HepG2 (cell line): ENCODE measurements around the gene GPC3. TPM values are rescaled to one million over a fixed set of nuclear protein-coding genes. Genes with fewer than 3 reads are reported as not detected.
A peak's percentile ranks its signal among the peaks of the same experiment; 100 is the strongest.

ENCODE experiments used
- ADNP ChIP-seq: sonication (generic); formaldehyde crosslinking; IDR thresholded peaks from 2 replicates; pipeline ENCODE4 v1.4.0; 2020; ENCODE audit warnings: missing genetic modification reagents
- ARHGAP35 ChIP-seq: sonication (generic); formaldehyde crosslinking; IDR thresholded peaks from 2 replicates; pipeline ENCODE4 v1.9.0; 2022; ENCODE audit warnings: mild to moderate bottlenecking, inconsistent platforms, moderate library complexity, missing genetic modification reagents, borderline replicate concordance
- CSRNP2 ChIP-seq: sonication (generic); formaldehyde crosslinking; conservative IDR thresholded peaks from 2 replicates; pipeline ENCODE4 v1.8.0; 2022; ENCODE audit warnings: low read depth, missing genetic modification reagents
- ELF4 ChIP-seq: sonication (generic); formaldehyde crosslinking; IDR thresholded peaks from 2 replicates; pipeline ENCODE4 v1.5.0; 2020; ENCODE audit warnings: missing genetic modification reagents, mild to moderate bottlenecking, moderate library complexity, borderline replicate concordance
- ETV6 ChIP-seq: sonication (generic); formaldehyde crosslinking; conservative IDR thresholded peaks from 2 replicates; pipeline ENCODE4 v1.4.0; 2020; ENCODE audit warnings: missing genetic modification reagents
- EZH2 ChIP-seq: conservative IDR thresholded peaks from 2 replicates; pipeline ENCODE4 v1.6.1; 2012; ENCODE audit warnings: mild to moderate bottlenecking, low read depth, low read length, moderate library complexity
- GZF1 ChIP-seq: sonication (generic); formaldehyde crosslinking; IDR thresholded peaks from 2 replicates; pipeline ENCODE4 v1.5.1; 2020; ENCODE audit warnings: mild to moderate bottlenecking, missing genetic modification reagents
- HHEX ChIP-seq: IDR thresholded peaks from 2 replicates; pipeline ENCODE4 v1.6.1; 2016; ENCODE audit warnings: control low read depth
- IRX3 ChIP-seq: sonication (generic); formaldehyde crosslinking; IDR thresholded peaks from 2 replicates; pipeline ENCODE4 v1.8.1; 2023; ENCODE audit warnings: mild to moderate bottlenecking, low read depth, missing genetic modification reagents, borderline replicate concordance
- KLF15 ChIP-seq: sonication (generic); formaldehyde crosslinking; IDR thresholded peaks from 2 replicates; pipeline ENCODE4 v1.8.1; 2023; ENCODE audit warnings: borderline replicate concordance, mild to moderate bottlenecking, inconsistent platforms, missing genetic modification reagents, mixed read lengths
- MTF2 ChIP-seq: sonication (generic); formaldehyde crosslinking; IDR thresholded peaks from 2 replicates; pipeline ENCODE4 v1.5.0; 2020; ENCODE audit warnings: missing genetic modification reagents, borderline replicate concordance
- NR3C1 ChIP-seq: sonication (generic); formaldehyde crosslinking; IDR thresholded peaks from 2 replicates; pipeline ENCODE4 v1.4.0; 2020; ENCODE audit warnings: missing genetic modification reagents
- PITX1 ChIP-seq: sonication (generic); formaldehyde crosslinking; IDR thresholded peaks from 2 replicates; pipeline ENCODE4 v1.5.1; 2020; ENCODE audit warnings: mild to moderate bottlenecking, missing genetic modification reagents
- REPIN1 ChIP-seq: sonication (generic); formaldehyde crosslinking; IDR thresholded peaks from 2 replicates; pipeline ENCODE4 v1.8.0; 2022; ENCODE audit warnings: missing genetic modification reagents, low read depth, mild to moderate bottlenecking, borderline replicate concordance
- SATB2 ChIP-seq: sonication (generic); formaldehyde crosslinking; IDR thresholded peaks from 2 replicates; pipeline ENCODE4 v1.5.0; 2020; ENCODE audit warnings: missing genetic modification reagents
- SMYD3 ChIP-seq: sonication (generic); formaldehyde crosslinking; IDR thresholded peaks from 2 replicates; pipeline ENCODE4 v1.8.1; 2023; ENCODE audit warnings: mild to moderate bottlenecking, missing genetic modification reagents
- SP4 ChIP-seq: sonication (generic); formaldehyde crosslinking; IDR thresholded peaks from 2 replicates; pipeline ENCODE4 v1.8.1; 2023; ENCODE audit warnings: mild to moderate bottlenecking, missing genetic modification reagents
- SP5 ChIP-seq: IDR thresholded peaks from 2 replicates; pipeline ENCODE4 v1.6.1; 2016; ENCODE audit warnings: low read depth, borderline replicate concordance
- ZFP82 ChIP-seq: sonication (generic); formaldehyde crosslinking; IDR thresholded peaks from 2 replicates; pipeline ENCODE4 v1.5.1; 2020; ENCODE audit warnings: mild to moderate bottlenecking, missing genetic modification reagents, borderline replicate concordance
- ZNF225 ChIP-seq: sonication (generic); formaldehyde crosslinking; IDR thresholded peaks from 2 replicates; pipeline ENCODE4 v1.4.0; 2020; ENCODE audit warnings: mild to moderate bottlenecking, missing genetic modification reagents
- polyA plus RNA-seq, 8 experiments: library from polyadenylated mRNA; depleted of rRNA in 3 of 8; stranded (reverse) in 7 of 8; unstranded in 1 of 8; fragments of >200 nt; fragmentation: Illumina TruSeq in 4 of 8; extraction: Trizol in 4 of 8; gene quantifications; 2 replicates each; pipeline versions ENCODE4 v1.2.1 to v1.2.3, GENCODE V29; 2011 to 2016; ENCODE audit warnings: low read depth in 4 of 8, missing spikeins in 1 of 8, mixed read lengths in 1 of 8; ENCODE audit not compliant: insufficient read depth in 1 of 8
- total RNA-seq, 5 experiments: library from RNA; depleted of rRNA; stranded (reverse); fragments of >200 nt; fragmentation: Illumina TruSeq; extraction: Trizol; gene quantifications; 2 replicates each; pipeline ENCODE4 v1.2.3, GENCODE V29; 2016; ENCODE audit warnings: low read depth in 1 of 5
- TF ChIP-seq, protein P1 (sequence below): sonication (generic); formaldehyde crosslinking; IDR thresholded peaks from 2 replicates; pipeline ENCODE4 v1.5.0; 2020; ENCODE audit warnings: mild to moderate bottlenecking, missing genetic modification reagents
- TF ChIP-seq, protein P2 (sequence below): sonication (generic); formaldehyde crosslinking; IDR thresholded peaks from 2 replicates; pipeline ENCODE4 v1.4.0; 2020; ENCODE audit warnings: missing genetic modification reagents
- TF ChIP-seq, protein P3 (sequence below): sonication (generic); formaldehyde crosslinking; IDR thresholded peaks from 2 replicates; pipeline ENCODE4 v1.8.0; 2022; ENCODE audit warnings: mild to moderate bottlenecking, missing genetic modification reagents, moderate library complexity
- TF ChIP-seq, protein P4 (sequence below), 2 experiments: fragments of 450-650 bp in 1 of 2; sonication (generic) in 1 of 2; formaldehyde crosslinking; IDR thresholded peaks; 2 replicates each; pipeline versions ENCODE4 v1.5.0 to v1.8.0; 2020 to 2022; ENCODE audit warnings: mild to moderate bottlenecking in 1 of 2, missing genetic modification reagents in 1 of 2

Gene GPC3
- total and polyA plus RNA-seq, 2 of the 13 experiments (the other 11 are each of a cell fraction or from before 2014, with no cell fraction given): 1,799 to 3,263 TPM

- TF ChIP-seq, protein P1, sequence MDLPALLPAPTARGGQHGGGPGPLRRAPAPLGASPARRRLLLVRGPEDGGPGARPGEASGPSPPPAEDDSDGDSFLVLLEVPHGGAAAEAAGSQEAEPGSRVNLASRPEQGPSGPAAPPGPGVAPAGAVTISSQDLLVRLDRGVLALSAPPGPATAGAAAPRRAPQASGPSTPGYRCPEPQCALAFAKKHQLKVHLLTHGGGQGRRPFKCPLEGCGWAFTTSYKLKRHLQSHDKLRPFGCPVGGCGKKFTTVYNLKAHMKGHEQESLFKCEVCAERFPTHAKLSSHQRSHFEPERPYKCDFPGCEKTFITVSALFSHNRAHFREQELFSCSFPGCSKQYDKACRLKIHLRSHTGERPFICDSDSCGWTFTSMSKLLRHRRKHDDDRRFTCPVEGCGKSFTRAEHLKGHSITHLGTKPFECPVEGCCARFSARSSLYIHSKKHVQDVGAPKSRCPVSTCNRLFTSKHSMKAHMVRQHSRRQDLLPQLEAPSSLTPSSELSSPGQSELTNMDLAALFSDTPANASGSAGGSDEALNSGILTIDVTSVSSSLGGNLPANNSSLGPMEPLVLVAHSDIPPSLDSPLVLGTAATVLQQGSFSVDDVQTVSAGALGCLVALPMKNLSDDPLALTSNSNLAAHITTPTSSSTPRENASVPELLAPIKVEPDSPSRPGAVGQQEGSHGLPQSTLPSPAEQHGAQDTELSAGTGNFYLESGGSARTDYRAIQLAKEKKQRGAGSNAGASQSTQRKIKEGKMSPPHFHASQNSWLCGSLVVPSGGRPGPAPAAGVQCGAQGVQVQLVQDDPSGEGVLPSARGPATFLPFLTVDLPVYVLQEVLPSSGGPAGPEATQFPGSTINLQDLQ (CRISPR knock-in tag): no peak
- TF ChIP-seq, protein P2, sequence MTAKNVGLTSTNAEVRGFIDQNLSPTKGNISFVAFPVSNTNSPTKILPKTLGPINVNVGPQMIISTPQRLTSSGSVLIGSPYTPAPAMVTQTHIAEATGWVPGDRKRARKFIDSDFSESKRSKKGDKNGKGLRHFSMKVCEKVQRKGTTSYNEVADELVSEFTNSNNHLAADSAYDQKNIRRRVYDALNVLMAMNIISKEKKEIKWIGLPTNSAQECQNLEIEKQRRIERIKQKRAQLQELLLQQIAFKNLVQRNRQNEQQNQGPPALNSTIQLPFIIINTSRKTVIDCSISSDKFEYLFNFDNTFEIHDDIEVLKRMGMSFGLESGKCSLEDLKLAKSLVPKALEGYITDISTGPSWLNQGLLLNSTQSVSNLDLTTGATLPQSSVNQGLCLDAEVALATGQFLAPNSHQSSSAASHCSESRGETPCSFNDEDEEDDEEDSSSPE (CRISPR knock-in tag): no peak
- TF ChIP-seq ADNP (CRISPR knock-in tag) (no peak), CSRNP2 (CRISPR knock-in tag) (no peak), ZNF225 (CRISPR knock-in tag) (no peak), MTF2 (no peak), HHEX (peak; percentile 57; the same call in 1 of the 2 replicates), ELF4 (CRISPR knock-in tag) (no peak), ZFP82 (CRISPR knock-in tag) (no peak), NR3C1 (no peak), REPIN1 (no peak), ETV6 (no peak), EZH2 (no peak), IRX3 (CRISPR knock-in tag) (no peak), SATB2 (CRISPR knock-in tag) (no peak), ARHGAP35 (CRISPR knock-in tag) (no peak), SP4 (CRISPR knock-in tag) (no peak), SMYD3 (CRISPR knock-in tag) (no peak), PITX1 (CRISPR knock-in tag) (peak; percentile 68), SP5 (CRISPR knock-in tag) (peak; percentile 72), GZF1 (no peak), KLF15 (CRISPR knock-in tag) (no peak)
- TF ChIP-seq, protein P3, sequence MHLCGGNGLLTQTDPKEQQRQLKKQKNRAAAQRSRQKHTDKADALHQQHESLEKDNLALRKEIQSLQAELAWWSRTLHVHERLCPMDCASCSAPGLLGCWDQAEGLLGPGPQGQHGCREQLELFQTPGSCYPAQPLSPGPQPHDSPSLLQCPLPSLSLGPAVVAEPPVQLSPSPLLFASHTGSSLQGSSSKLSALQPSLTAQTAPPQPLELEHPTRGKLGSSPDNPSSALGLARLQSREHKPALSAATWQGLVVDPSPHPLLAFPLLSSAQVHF (CRISPR knock-in tag): no peak
- TF ChIP-seq, protein P4, sequence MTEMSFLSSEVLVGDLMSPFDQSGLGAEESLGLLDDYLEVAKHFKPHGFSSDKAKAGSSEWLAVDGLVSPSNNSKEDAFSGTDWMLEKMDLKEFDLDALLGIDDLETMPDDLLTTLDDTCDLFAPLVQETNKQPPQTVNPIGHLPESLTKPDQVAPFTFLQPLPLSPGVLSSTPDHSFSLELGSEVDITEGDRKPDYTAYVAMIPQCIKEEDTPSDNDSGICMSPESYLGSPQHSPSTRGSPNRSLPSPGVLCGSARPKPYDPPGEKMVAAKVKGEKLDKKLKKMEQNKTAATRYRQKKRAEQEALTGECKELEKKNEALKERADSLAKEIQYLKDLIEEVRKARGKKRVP (CRISPR knock-in tag; IDR thresholded peaks at IDR 0.05): 0 out of 4 replicates have a peak, but pooled peaks of 1 of the 2 experiments have one; percentile 26
Observed at GRCh38 chrX:134006484-134007161, 21.2 kb upstream of the GPC3 start (continued).
